ENCODE measurements around the gene CEMIP. TPM values are rescaled to one million over a fixed set of nuclear protein-coding genes. Genes with fewer than 3 reads are reported as not detected.

CEMIP gene
- total RNA-seq, 1 donor from 2014 or later, result not detected

DNA sequence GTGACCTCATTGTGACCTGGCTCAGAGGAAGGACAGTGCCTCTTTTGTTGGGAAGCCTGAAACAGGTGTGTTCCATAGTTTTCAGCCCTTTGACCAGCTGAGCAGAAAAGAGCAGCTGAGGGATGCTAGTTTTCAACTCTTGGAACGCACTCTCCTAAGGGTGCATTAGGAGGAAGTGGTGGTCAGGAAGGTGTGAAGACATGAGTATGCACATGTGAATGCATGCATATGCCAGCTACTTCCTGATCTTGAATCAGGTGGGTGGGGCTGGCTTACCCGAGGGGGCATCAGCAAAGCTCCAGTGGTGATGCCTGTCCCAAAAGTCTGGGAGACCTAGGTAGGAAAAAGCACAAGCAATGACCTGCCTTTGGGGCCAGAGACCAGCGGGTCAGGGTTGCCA lies 23.3 kb upstream of the CEMIP start:
- Mint-ChIP-seq H3K4me3 (no peak overlapping the region), H3K9me3 (no peaks in the 10 kb centered on the region), H3K36me3 (peaks cover 3% of the 10 kb centered on the region), H3K27ac (no peak overlapping the region), H3K27me3 (ENCODE audit: insufficient read depth, low read depth) (peaks cover 2% of the 10 kb centered on the region), H3K4me1 (no peaks in the 10 kb centered on the region)
- TF ChIP-seq, protein P1, sequence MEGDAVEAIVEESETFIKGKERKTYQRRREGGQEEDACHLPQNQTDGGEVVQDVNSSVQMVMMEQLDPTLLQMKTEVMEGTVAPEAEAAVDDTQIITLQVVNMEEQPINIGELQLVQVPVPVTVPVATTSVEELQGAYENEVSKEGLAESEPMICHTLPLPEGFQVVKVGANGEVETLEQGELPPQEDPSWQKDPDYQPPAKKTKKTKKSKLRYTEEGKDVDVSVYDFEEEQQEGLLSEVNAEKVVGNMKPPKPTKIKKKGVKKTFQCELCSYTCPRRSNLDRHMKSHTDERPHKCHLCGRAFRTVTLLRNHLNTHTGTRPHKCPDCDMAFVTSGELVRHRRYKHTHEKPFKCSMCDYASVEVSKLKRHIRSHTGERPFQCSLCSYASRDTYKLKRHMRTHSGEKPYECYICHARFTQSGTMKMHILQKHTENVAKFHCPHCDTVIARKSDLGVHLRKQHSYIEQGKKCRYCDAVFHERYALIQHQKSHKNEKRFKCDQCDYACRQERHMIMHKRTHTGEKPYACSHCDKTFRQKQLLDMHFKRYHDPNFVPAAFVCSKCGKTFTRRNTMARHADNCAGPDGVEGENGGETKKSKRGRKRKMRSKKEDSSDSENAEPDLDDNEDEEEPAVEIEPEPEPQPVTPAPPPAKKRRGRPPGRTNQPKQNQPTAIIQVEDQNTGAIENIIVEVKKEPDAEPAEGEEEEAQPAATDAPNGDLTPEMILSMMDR (IDR thresholded peaks at IDR 0.05), result no peak
- TF ChIP-seq EZH2phosphoT487 (IDR thresholded peaks at IDR 0.05), result no peak
- no peak for TF ChIP-seq EZH2 (IDR thresholded peaks at IDR 0.05)
- no peak for DNase-seq (ENCODE audit: low spot score)
- Histone ChIP-seq H3K9me3 (ENCODE audit: low read depth) (no peaks in the 10 kb centered on the region), H4K20me1 (ENCODE audit: low read depth) (no peaks in the 10 kb centered on the region), H3K4me1 (peaks cover 15% of the 10 kb centered on the region), H3K27ac (no peak overlapping the region), H3K4me3 (no peak overlapping the region), H3F3A (ENCODE audit: low read depth) (no peaks in the 10 kb centered on the region), H2AFZ (replicated peaks) (no peak overlapping the region), H3K79me2 (ENCODE audit: low read depth) (no peaks in the 10 kb centered on the region), H3K27me3 (no peaks in the 10 kb centered on the region), H3K4me2 (peak overlapping the region; percentile 39), H3K9ac (no peak overlapping the region), H3K36me3 (no peaks in the 10 kb centered on the region)

- peaks cover 3% of the 10 kb centered on the region for H3K27me3 Mint-ChIP-seq (ENCODE audit: insufficient read depth, low read depth)
- Histone ChIP-seq H3F3A (ENCODE audit: low read depth) (no peaks in the 10 kb centered on the region), H3K9ac (no peak overlapping the region), H2AFZ (replicated peaks) (no peak overlapping the region), H4K20me1 (ENCODE audit: low read depth) (no peaks in the 10 kb centered on the region), H3K27me3 (no peaks in the 10 kb centered on the region), H3K36me3 (no peaks in the 10 kb centered on the region), H3K4me3 (no peak overlapping the region), H3K27ac (no peak overlapping the region), H3K4me1 (peaks cover 15% of the 10 kb centered on the region), H3K9me3 (ENCODE audit: low read depth) (no peaks in the 10 kb centered on the region), H3K4me2 (no peak overlapping the region), H3K79me2 (ENCODE audit: low read depth) (no peaks in the 10 kb centered on the region)
- H3K4me1 Mint-ChIP-seq, result no peaks in the 10 kb centered on the region
- H3K4me3 Mint-ChIP-seq, result no peak overlapping the region
- H3K27ac Mint-ChIP-seq, result no peak overlapping the region
- H3K36me3 Mint-ChIP-seq, result peaks cover under 1% of the 10 kb centered on the region
- H3K9me3 Mint-ChIP-seq, result no peaks in the 10 kb centered on the region
- no peak for TF ChIP-seq EZH2 (IDR thresholded peaks at IDR 0.05)
- TF ChIP-seq, protein P1 (IDR thresholded peaks at IDR 0.05), result no peak
- TF ChIP-seq EZH2phosphoT487 (IDR thresholded peaks at IDR 0.05), result no peak
- no peak for DNase-seq (ENCODE audit: low spot score)
Measured at GRCh38 chr15:80758130-80758745, 20.9 kb upstream of the CEMIP start.

GRCh38 chr15:80760960-80761359 lies 18.2 kb upstream of the CEMIP start:
- no peaks in the 10 kb centered on the region for H3K9me3 ChIP-seq (ENCODE audit: low read depth)
- no peak overlapping the region for H2AFZ ChIP-seq (replicated peaks)
- no peak overlapping the region for H3K4me2 ChIP-seq
- TF ChIP-seq EZH2phosphoT487 (IDR thresholded peaks at IDR 0.05), result no peak
- TF ChIP-seq, protein P1 (IDR thresholded peaks at IDR 0.05), result no peak
- TF ChIP-seq EZH2 (IDR thresholded peaks at IDR 0.05), result no peak
- no peak overlapping the region for H3K4me3 Mint-ChIP-seq
- H3K79me2 ChIP-seq (ENCODE audit: low read depth), result no peaks in the 10 kb centered on the region
- H3K9ac ChIP-seq, result no peak overlapping the region
- H3K36me3 ChIP-seq, result no peaks in the 10 kb centered on the region
- no peaks in the 10 kb centered on the region for H4K20me1 ChIP-seq (ENCODE audit: low read depth)
- no peaks in the 10 kb centered on the region for H3K4me1 Mint-ChIP-seq
- peaks cover 12% of the 10 kb centered on the region for H3K4me1 ChIP-seq
- no peak for DNase-seq (ENCODE audit: low spot score)
- H3F3A ChIP-seq (ENCODE audit: low read depth), result no peaks in the 10 kb centered on the region
- H3K27me3 Mint-ChIP-seq (ENCODE audit: insufficient read depth, low read depth), result peaks cover 7% of the 10 kb centered on the region
- H3K4me3 ChIP-seq, result no peak overlapping the region
- no peaks in the 10 kb centered on the region for H3K27me3 ChIP-seq
- no peaks in the 10 kb centered on the region for H3K36me3 Mint-ChIP-seq
- H3K9me3 Mint-ChIP-seq, result no peaks in the 10 kb centered on the region
- no peak overlapping the region for H3K27ac ChIP-seq
- no peak overlapping the region for H3K27ac Mint-ChIP-seq

Data from neural progenitor cell (in vitro differentiated cells).